Stimulated activated CD4-positive, alpha-beta T cell treated with anti-CD3 and anti-CD28 coated beads, Interleukin-1b, Interleukin-23, amount 100 ng/mL, for 4 hours (primary cell): Measurements from ENCODE around the gene RFT1.

Source experiments
- DNase-seq, 2 donors: peaks; one replicate each; pipeline ENCODE4 v3.0.0-alpha.2; 2020; ENCODE audit warnings: low read depth in 2 of 2

RFT1 gene

GRCh38 chr3:53150247-53151085 lies 20.2 kb upstream of the RFT1 start:
- no peak for DNase-seq

GRCh38 chr3:53149699-53150098 lies 19.5 kb upstream of the RFT1 start:
- no peak for DNase-seq

- no peak for DNase-seq
Measured at GRCh38 chr3:53149006-53149690, 18.9 kb upstream of the RFT1 start.

- no peak for DNase-seq
Measured at GRCh38 chr3:53147903-53148400, 17.7 kb upstream of the RFT1 start.

- DNase-seq, result no peak
Measured at GRCh38 chr3:53147151-53147902, 17.1 kb upstream of the RFT1 start.

- DNase-seq, result no peak
Measured at GRCh38 chr3:53146319-53146891, 16.2 kb upstream of the RFT1 start.

GRCh38 chr3:53145713-53146080 lies 15.5 kb upstream of the RFT1 start:
- no peak for DNase-seq

GRCh38 chr3:53144862-53145712 lies 14.9 kb upstream of the RFT1 start:
- DNase-seq, result no peak

- DNase-seq, result no peak
Measured at GRCh38 chr3:53144446-53144845, 14.2 kb upstream of the RFT1 start.

- no peak for DNase-seq
Measured at GRCh38 chr3:53142986-53143385, 12.8 kb upstream of the RFT1 start.

GRCh38 chr3:53140847-53141845 lies 10.9 kb upstream of the RFT1 start:
- no peak for DNase-seq

- no peak for DNase-seq
Measured at GRCh38 chr3:53139906-53140846, 9.9 kb upstream of the RFT1 start.

- no peak for DNase-seq
Measured at GRCh38 chr3:53137835-53138446, 7.7 kb upstream of the RFT1 start.

GRCh38 chr3:53137221-53137620 lies 7.0 kb upstream of the RFT1 start:
- no peak for DNase-seq

GRCh38 chr3:53134631-53135232 lies 4.5 kb upstream of the RFT1 start:
- DNase-seq, result peak; percentile 43 to 47

GRCh38 chr3:53132347-53132746 lies 2.1 kb upstream of the RFT1 start:
- no peak for DNase-seq

GRCh38 chr3:53131096-53131495 lies 861 bp upstream of the RFT1 start:
- DNase-seq, result no peak

GRCh38 chr3:53129344-53129743 lies 891 bp downstream of the RFT1 start:
- DNase-seq, result no peak
